Lung (tissue), 12 donors: ENCODE measurements around the gene STEAP1B. TPM values are rescaled to one million over a fixed set of nuclear protein-coding genes. Genes with fewer than 3 reads are reported as not detected.

Experiments
- ATAC-seq: fragments of 200-7000 bp; cut with Tn5 transposase; one replicate; pipeline ENCODE4 v1.9.1; 2020; ENCODE audit warnings: moderate number of reproducible peaks; ENCODE audit not compliant: insufficient read depth, low FRiP score
- DNase-seq, 3 donors: peaks; one replicate each; pipeline ENCODE4 v3.0.0-alpha.2; 2013 to 2017
- H3K27ac ChIP-seq, 2 donors: one replicate each; pipeline ENCODE4 v1.5.1; 2013; ENCODE audit warnings: mild to moderate bottlenecking in 2 of 2, moderate library complexity in 2 of 2, control low read depth in 1 of 2, inconsistent platforms in 1 of 2, low read depth in 1 of 2, low read length in 1 of 2
- H3K27me3 ChIP-seq, 3 donors: one replicate each; pipeline ENCODE4 v1.5.1; 2013; ENCODE audit warnings: low read length in 2 of 3; ENCODE audit not compliant: control insufficient read depth in 3 of 3, insufficient read depth in 3 of 3
- H3K36me3 ChIP-seq, 4 donors: one replicate each; pipeline ENCODE4 v1.5.1; 2013; ENCODE audit warnings: low read length in 4 of 4, mild to moderate bottlenecking in 1 of 4, moderate library complexity in 1 of 4; ENCODE audit not compliant: control insufficient read depth in 4 of 4, insufficient read depth in 4 of 4
- H3K4me1 ChIP-seq, 5 donors: one replicate each; pipeline ENCODE4 v1.5.1; 2013; ENCODE audit warnings: low read length in 5 of 5, mild to moderate bottlenecking in 2 of 5, moderate library complexity in 1 of 5; ENCODE audit not compliant: control insufficient read depth in 5 of 5, insufficient read depth in 5 of 5
- H3K4me3 ChIP-seq: one replicate; pipeline ENCODE4 v1.5.1; 2013; ENCODE audit warnings: mild to moderate bottlenecking, control low read depth, moderate library complexity
- H3K9ac ChIP-seq, 2 donors: one replicate each; pipeline ENCODE4 v1.5.1; 2013; ENCODE audit warnings: low read length in 2 of 2, control low read depth in 1 of 2; ENCODE audit not compliant: insufficient read depth in 1 of 2
- H3K9me3 ChIP-seq, 4 donors: one replicate each; pipeline ENCODE4 v1.5.1; 2013; ENCODE audit warnings: low read length in 3 of 4, mild to moderate bottlenecking in 1 of 4, moderate library complexity in 1 of 4; ENCODE audit not compliant: control insufficient read depth in 4 of 4, insufficient read depth in 3 of 4
- CTCF ChIP-seq: IDR thresholded peaks from 2 replicates; pipeline ENCODE4 v1.5.1; 2012; ENCODE audit warnings: mild to moderate bottlenecking; ENCODE audit errors: control extremely low read depth, extremely low read depth
- WGBS, 2 donors: extraction: QIAGEN DNeasy Blood & Tissue Kit; methylation state at CpG; one replicate each; pipeline ENCODE4 v1.1.7; 2013; 5-methylcytosine and 5-hydroxymethylcytosine counted together
- polyA plus RNA-seq, 2 donors: library from polyadenylated mRNA; stranded (reverse); fragments of 200-250 nt; gene quantifications; one replicate each; pipeline ENCODE4 v1.2.1, GENCODE V29; 2013
- total RNA-seq, 2 donors: library from RNA; depleted of rRNA in 1 of 2; stranded (reverse); fragments of >200 nt in 1 of 2; gene quantifications; one replicate each; pipeline ENCODE4 v1.2.1, GENCODE V29; 2014 to 2021
- donor health status: control.
- donor health status: control.
- donor health status: Bipolar disorder and iron deficiency.
- donor health status: healthy.
- donor health status: DM: yes; HTN: yes; CAD: no.

Gene STEAP1B
- total and polyA plus RNA-seq, 4 donors, result 0.16 to 1.5 (median 0.96) TPM

GRCh38 chr7:22394739-22395138 lies 105.2 kb downstream of the STEAP1B start:
- Histone ChIP-seq H3K27me3 (no peaks in the 10 kb centered on the region), H3K9ac (no peak overlapping the region), H3K36me3 (no peaks in the 10 kb centered on the region), H3K9me3 (no peaks in the 10 kb centered on the region), H3K27ac (no peak overlapping the region), H3K4me3 (no peak overlapping the region), H3K4me1 (no peaks in the 10 kb centered on the region)
- DNase-seq (no peak), ATAC-seq (no peak)
- 59 to 68% methylated on average over 3 of the region's 3 CpGs for WGBS, 2 donors
- no peak for TF ChIP-seq CTCF

- TF ChIP-seq CTCF, result no peak
- Histone ChIP-seq H3K27me3 (no peaks in the 10 kb centered on the region), H3K4me3 (no peak overlapping the region), H3K4me1 (no peaks in the 10 kb centered on the region), H3K27ac (no peak overlapping the region), H3K9ac (no peak overlapping the region), H3K36me3 (no peaks in the 10 kb centered on the region), H3K9me3 (no peaks in the 10 kb centered on the region)
- no peak for ATAC-seq
- no peak for DNase-seq
- WGBS, 2 donors, result 75 to 80% methylated on average over 13 of the region's 13 CpGs
Measured at GRCh38 chr7:22393913-22394729, 105.9 kb downstream of the STEAP1B start.

GRCh38 chr7:22390516-22390915 lies 109.5 kb downstream of the STEAP1B start:
- H3K27ac ChIP-seq, result no peak overlapping the region
- no peaks in the 10 kb centered on the region for H3K27me3 ChIP-seq
- H3K4me1 ChIP-seq, result no peaks in the 10 kb centered on the region
- 32 to 42% methylated on average over 1 of the region's 1 CpG for WGBS, 2 donors
- ATAC-seq (no peak), DNase-seq (no peak)
- no peak overlapping the region for H3K4me3 ChIP-seq
- H3K36me3 ChIP-seq, result no peaks in the 10 kb centered on the region
- no peak overlapping the region for H3K9ac ChIP-seq
- TF ChIP-seq CTCF, result no peak
- H3K9me3 ChIP-seq, result peaks cover 0 to 2% (median 0%) of the 10 kb centered on the region in 4 donors

- TF ChIP-seq CTCF, result no peak
- Histone ChIP-seq H3K9ac (no peak overlapping the region), H3K4me1 (no peaks in the 10 kb centered on the region), H3K36me3 (no peaks in the 10 kb centered on the region), H3K27me3 (no peaks in the 10 kb centered on the region), H3K27ac (no peak overlapping the region), H3K9me3 (peaks cover 0 to 2% (median 0%) of the 10 kb centered on the region in 4 donors), H3K4me3 (no peak overlapping the region)
- no peak for DNase-seq
- ATAC-seq, result no peak
- 83 to 89% methylated on average over 2 of the region's 2 CpGs for WGBS, 2 donors
Measured at GRCh38 chr7:22389892-22390291, 110.1 kb downstream of the STEAP1B start.
